GM12878 (cell line): ENCODE measurements around the gene ASIP. TPM values are rescaled to one million over a fixed set of nuclear protein-coding genes. Genes with fewer than 3 reads are reported as not detected.

Experiments used
- BHLHE40 ChIP-seq, 2 experiments: fragments of 450-650 bp in 1 of 2; IDR thresholded peaks; 2 replicates each; pipeline ENCODE4 v1.6.1; 2011 to 2017; ENCODE audit warnings: low read depth in 2 of 2, borderline replicate concordance in 1 of 2, improper control_type of control experiment in 1 of 2, low read length in 1 of 2, mild to moderate bottlenecking in 1 of 2
- IKZF2 ChIP-seq, 2 experiments: fragments of 450-650 bp; IDR thresholded peaks; 2 replicates each; pipeline ENCODE4 v1.6.1; 2017; ENCODE audit warnings: mild to moderate bottlenecking in 2 of 2, moderate library complexity in 2 of 2
- MXI1 ChIP-seq: fragments of 150-350 bp; IDR thresholded peaks from 2 replicates; pipeline ENCODE4 v1.6.1; 2011; ENCODE audit warnings: low read depth, mild to moderate bottlenecking, inconsistent platforms, low read length, improper control_type of control experiment
- NR2F1 ChIP-seq: fragments of 450-650 bp; conservative IDR thresholded peaks from 2 replicates; pipeline ENCODE4 v1.6.1; 2017; ENCODE audit warnings: mild to moderate bottlenecking
- PBX3 ChIP-seq: IDR thresholded peaks from 2 replicates; pipeline ENCODE4 v1.6.1; 2011; ENCODE audit warnings: mild to moderate bottlenecking, low read depth, low read length, moderate library complexity; ENCODE audit not compliant: insufficient replicate concordance
- RAD21 ChIP-seq: IDR thresholded peaks from 2 replicates; pipeline ENCODE4 v1.6.1; 2011; ENCODE audit warnings: mild to moderate bottlenecking, low read depth, low read length, moderate library complexity; ENCODE audit not compliant: insufficient read depth
- RB1 ChIP-seq: fragments of 450-650 bp; formaldehyde crosslinking; IDR thresholded peaks from 2 replicates; pipeline ENCODE4 v1.6.1; 2017; ENCODE audit warnings: mild to moderate bottlenecking, borderline replicate concordance
- RUNX3 ChIP-seq: IDR thresholded peaks from 2 replicates; pipeline ENCODE4 v1.6.1; 2012; ENCODE audit warnings: low read length, inconsistent platforms
- SIN3A ChIP-seq: IDR thresholded peaks from 2 replicates; pipeline ENCODE4 v1.6.1; 2012; ENCODE audit warnings: low read depth, low read length, improper control_type of control experiment
- SIX5 ChIP-seq: IDR thresholded peaks from 2 replicates; pipeline ENCODE4 v1.6.1; 2011; ENCODE audit warnings: mild to moderate bottlenecking, low read depth, low read length, moderate library complexity; ENCODE audit not compliant: severe bottlenecking
- SKIL ChIP-seq: fragments of 450-650 bp; IDR thresholded peaks from 2 replicates; pipeline ENCODE4 v1.6.1; 2017; ENCODE audit warnings: mild to moderate bottlenecking, low read depth, inconsistent platforms; ENCODE audit not compliant: poor library complexity, severe bottlenecking
- SMARCA5 ChIP-seq: fragments of 450-650 bp; IDR thresholded peaks from 2 replicates; pipeline ENCODE4 v1.6.1; 2017; ENCODE audit warnings: mild to moderate bottlenecking
- SPI1 ChIP-seq: IDR thresholded peaks from 2 replicates; pipeline ENCODE4 v1.6.1; 2011; ENCODE audit warnings: low read depth, mild to moderate bottlenecking, low read length, moderate library complexity, borderline replicate concordance; ENCODE audit not compliant: insufficient read depth
- TCF3 ChIP-seq: IDR thresholded peaks from 2 replicates; pipeline ENCODE4 v1.6.1; 2012; ENCODE audit warnings: low read depth, mild to moderate bottlenecking, low read length, borderline replicate concordance; ENCODE audit not compliant: insufficient read depth
- ZBTB40 ChIP-seq: fragments of 450-650 bp; IDR thresholded peaks from 2 replicates; pipeline ENCODE4 v1.6.1; 2016; ENCODE audit warnings: mild to moderate bottlenecking, moderate library complexity, borderline replicate concordance
- ZNF592 ChIP-seq: fragments of 450-650 bp; IDR thresholded peaks from 2 replicates; pipeline ENCODE4 v1.6.1; 2017; ENCODE audit warnings: mild to moderate bottlenecking, moderate library complexity
- ZNF622 ChIP-seq: fragments of 450-650 bp; IDR thresholded peaks from 2 replicates; pipeline ENCODE4 v1.6.1; 2017; ENCODE audit warnings: mild to moderate bottlenecking, inconsistent platforms
- ZSCAN29 ChIP-seq: fragments of 450-650 bp; IDR thresholded peaks from 2 replicates; pipeline ENCODE4 v1.6.1; 2017; ENCODE audit warnings: mild to moderate bottlenecking, moderate library complexity
- polyA plus RNA-seq, 11 experiments: library from polyadenylated mRNA; depleted of rRNA in 4 of 11; unstranded in 6 of 11; stranded (reverse) in 5 of 11; fragments of >200 nt; fragmentation: Nextera tagmentation in 4 of 11; fragmentation: Illumina TruSeq in 1 of 11; extraction: Ambion mirVana in 4 of 11; extraction: Trizol in 1 of 11; gene quantifications; 1 replicate in 1 of 11; 2 replicates in 10 of 11; pipeline versions ENCODE4 v1.2.1 to v1.2.3, GENCODE V29; 2011 to 2016; ENCODE audit warnings: inconsistent platforms in 2 of 11, missing spikeins in 2 of 11, low read depth in 1 of 11
- total RNA-seq, 4 experiments: library from RNA; depleted of rRNA in 3 of 4; stranded (reverse); fragments of >200 nt in 3 of 4; fragmentation: Illumina TruSeq in 1 of 4; extraction: Trizol in 1 of 4; gene quantifications; 2 replicates each; pipeline versions ENCODE4 v1.2.1 to v1.2.3, GENCODE V29; 2013 to 2021

The ASIP gene
- total and polyA plus RNA-seq, 10 of the 15 experiments (the other 5 are each of a cell fraction or from before 2014, with no cell fraction given), result 0.29 TPM; not detected in 9

GRCh38 chr20:34312544-34313217 lies 71.5 kb downstream of the ASIP start (continued):
- TF ChIP-seq SPI1, result no peak
- TF ChIP-seq ZNF622, result no peak
- no peak for TF ChIP-seq SIX5
- TF ChIP-seq PBX3, result no peak
- TF ChIP-seq SKIL, result peak; percentile 23
- peak; percentile 56; the same call in 1 of the 2 replicates for TF ChIP-seq TCF3
- no peak for TF ChIP-seq ZBTB40
- TF ChIP-seq SIN3A, result no peak
- peak; percentile 95 for TF ChIP-seq SMARCA5
- TF ChIP-seq RUNX3, result peak; percentile 24; the same call in 1 of the 2 replicates
- TF ChIP-seq ZNF592, result peak; percentile 94
- peak; percentile 91 for TF ChIP-seq NR2F1
- peak in 1 of 2 experiments; percentile 39; a peak in 1 of 4 replicates for TF ChIP-seq IKZF2 (IDR thresholded peaks at IDR 0.05)
- TF ChIP-seq MXI1, result no peak
- peak; percentile 100 for TF ChIP-seq RAD21
- no peak for TF ChIP-seq ZSCAN29
- TF ChIP-seq BHLHE40 (IDR thresholded peaks at IDR 0.05; ENCODE audit: borderline replicate concordance in 1 of 2, low read depth in 2 of 2, low read length in 1 of 2), result peak; percentile 23 to 43; a peak in 1 of 4 replicates
- TF ChIP-seq RB1, result peak; percentile 74; the same call in 1 of the 2 replicates
